Tibial nerve (tissue), 4 donors: ENCODE results near the gene THBS2. TPM values are rescaled to one million over a fixed set of nuclear protein-coding genes. Genes with fewer than 3 reads are reported as not detected.
A peak's percentile ranks its signal among the peaks of the same experiment; 100 is the strongest.

Source experiments
- DNase-seq, 2 donors: peaks; one replicate each; pipeline ENCODE4 v3.0.0-alpha.2; 2019; ENCODE audit warnings: low spot score in 2 of 2
- H3K27ac ChIP-seq, 4 donors: fragments of 200-600 bp; sonication (generic) in 3 of 4; one replicate each; pipeline ENCODE4 v1.5.1; 2017 to 2019; ENCODE audit warnings: mild to moderate bottlenecking in 1 of 4
- H3K27me3 ChIP-seq, 2 donors: fragments of 200-600 bp; sonication (generic) in 1 of 2; one replicate each; pipeline versions ENCODE4 v1.5.1 to v1.6.0; 2017 to 2019
- H3K36me3 ChIP-seq, 3 donors: fragments of 200-600 bp; sonication (generic); one replicate each; pipeline ENCODE4 v1.5.1; 2018 to 2019
- H3K4me1 ChIP-seq, 4 donors: fragments of 200-600 bp; sonication (generic) in 3 of 4; one replicate each; pipeline ENCODE4 v1.5.1; 2017 to 2019
- H3K4me3 ChIP-seq, 4 donors: fragments of 200-600 bp; sonication (generic) in 3 of 4; one replicate each; pipeline ENCODE4 v1.5.1; 2017 to 2019; ENCODE audit warnings: mild to moderate bottlenecking in 1 of 4, moderate library complexity in 1 of 4
- H3K9me3 ChIP-seq, 4 donors: fragments of 200-600 bp; sonication (generic) in 3 of 4; one replicate each; pipeline ENCODE4 v1.5.1; 2017 to 2019
- CTCF ChIP-seq, 5 experiments: fragments of 200-600 bp in 3 of 5; fragments of 450-650 bp in 2 of 5; sonication (generic) in 3 of 5; IDR thresholded peaks; one replicate each; pipeline ENCODE4 v1.5.1; 2016 to 2019; ENCODE audit warnings: antibody characterized with exemption in 5 of 5, mild to moderate bottlenecking in 3 of 5, moderate library complexity in 2 of 5
- EP300 ChIP-seq, 2 donors: sonication (generic); formaldehyde crosslinking; IDR thresholded peaks; one replicate each; pipeline ENCODE4 v1.6.1; 2017; ENCODE audit warnings: antibody characterized with exemption in 2 of 2, mild to moderate bottlenecking in 1 of 2
- POLR2A ChIP-seq, 2 donors: fragments of 450-650 bp; IDR thresholded peaks; one replicate each; pipeline ENCODE4 v1.6.1; 2017; ENCODE audit warnings: antibody characterized with exemption in 2 of 2, mild to moderate bottlenecking in 2 of 2, moderate library complexity in 2 of 2
- WGBS, 2 donors: methylation state at CpG; one replicate each; pipeline ENCODE4 v1.1.5; 2018; 5-methylcytosine and 5-hydroxymethylcytosine counted together
- total RNA-seq, 4 donors: library from RNA; depleted of rRNA; stranded (reverse); fragments of >200 nt; gene quantifications; one replicate each; pipeline ENCODE4 v1.1.0, GENCODE V29; 2016

Gene THBS2
- total RNA-seq, 4 donors from 2014 or later: 39.5 to 107 (median 82.7) TPM

- 89 to 91% methylated on average over 10 of the region's 10 CpGs for WGBS, 2 donors
- no peak for DNase-seq
These were observed 2.0 kb upstream of the THBS2 start for GRCh38 chr6:169255643-169256042.

GRCh38 chr6:169254456-169255316 is 1.0 kb upstream of the THBS2 start:
- peak overlapping the region in 1 of 4 donors; percentile 53 for H3K4me3 ChIP-seq
- H3K9me3 ChIP-seq: peaks cover 0 to 6% (median 0%) of the 10 kb centered on the region in 4 donors
- TF ChIP-seq EP300 (IDR thresholded peaks at IDR 0.05) (no peak), POLR2A (IDR thresholded peaks at IDR 0.05) (no peak), CTCF (IDR thresholded peaks at IDR 0.05) (no peak)
- 45 to 55% methylated on average over 18 to 19 of the region's 19 CpGs for WGBS, 2 donors
- no peaks in the 10 kb centered on the region for H3K36me3 ChIP-seq
- peaks cover 0 to 6% of the 10 kb centered on the region in 2 donors for H3K27me3 ChIP-seq
- H3K4me1 ChIP-seq: peaks cover 0 to 39% (median 6%) of the 10 kb centered on the region in 4 donors
- no peak for DNase-seq
- peak overlapping the region in 1 of 4 donors; percentile 85 for H3K27ac ChIP-seq

More at GRCh38 chr6:169255643-169256042, 2.0 kb upstream of the THBS2 start:
- no peak overlapping the region for H3K4me3 ChIP-seq
- peaks cover 0 to 6% of the 10 kb centered on the region in 2 donors for H3K27me3 ChIP-seq
- H3K27ac ChIP-seq: no peak overlapping the region
- peaks cover 0 to 32% (median 6%) of the 10 kb centered on the region in 4 donors for H3K4me1 ChIP-seq
- peaks cover 0 to 6% (median 0%) of the 10 kb centered on the region in 4 donors for H3K9me3 ChIP-seq
- TF ChIP-seq CTCF (IDR thresholded peaks at IDR 0.05) (no peak), EP300 (IDR thresholded peaks at IDR 0.05) (no peak)
- no peaks in the 10 kb centered on the region for H3K36me3 ChIP-seq

GRCh38 chr6:169252505-169253189 is 999 bp downstream of the THBS2 start:
- Histone ChIP-seq H3K4me3 (peak overlapping the region; percentile 26 to 53 (median 36)), H3K27ac (peak overlapping the region; percentile 38 to 85 (median 63)), H3K36me3 (peaks cover 0 to 16% (median 0%) of the 10 kb centered on the region in 3 donors), H3K9me3 (peaks cover 0 to 3% (median 0%) of the 10 kb centered on the region in 4 donors), H3K27me3 (peaks cover 0 to 6% of the 10 kb centered on the region in 2 donors), H3K4me1 (peaks cover 0 to 39% (median 6%) of the 10 kb centered on the region in 4 donors)
- 11 to 26% methylated on average over 14 of the region's 14 CpGs for WGBS, 2 donors
- no peak for DNase-seq
- no peak for TF ChIP-seq POLR2A (IDR thresholded peaks at IDR 0.05)
- no peak for TF ChIP-seq CTCF (IDR thresholded peaks at IDR 0.05)
- no peak for TF ChIP-seq EP300 (IDR thresholded peaks at IDR 0.05)

- H3K36me3 ChIP-seq: peaks cover 0 to 23% (median 0%) of the 10 kb centered on the region in 3 donors
- H3K9me3 ChIP-seq: no peaks in the 10 kb centered on the region
- no peak for TF ChIP-seq EP300 (IDR thresholded peaks at IDR 0.05)
- no peak for TF ChIP-seq CTCF (IDR thresholded peaks at IDR 0.05)
- no peak for TF ChIP-seq POLR2A (IDR thresholded peaks at IDR 0.05)
- H3K27ac ChIP-seq: peak overlapping the region; percentile 38 to 85 (median 63)
- no peak for DNase-seq
- H3K27me3 ChIP-seq: peaks cover 0 to 6% of the 10 kb centered on the region in 2 donors
- H3K4me1 ChIP-seq: peaks cover 0 to 39% (median 6%) of the 10 kb centered on the region in 4 donors
- 39 to 44% methylated on average over 20 of the region's 20 CpGs for WGBS, 2 donors
- H3K4me3 ChIP-seq: peak overlapping the region; percentile 26 to 53 (median 36)
These were observed 1.7 kb downstream of the THBS2 start for GRCh38 chr6:169251822-169252504.
